Thyroid gland (tissue), 4 donors: ENCODE results near the gene ZDHHC18. TPM values are rescaled to one million over a fixed set of nuclear protein-coding genes. Genes with fewer than 3 reads are reported as not detected.
A peak's percentile ranks its signal among the peaks of the same experiment; 100 is the strongest.
"Not testable (repeated sequence)": the region's sequence is repeated elsewhere in the genome, so short reads cannot be mapped to it uniquely, and the experiment has no call there.

Source experiments
- DNase-seq, 2 donors: peaks; one replicate each; pipeline ENCODE4 v3.0.0-alpha.2; 2019
- H3K27ac ChIP-seq, 3 donors: fragments of 200-600 bp; sonication (generic); 1 replicate in 2 of 3; 2 replicates in 1 of 3; pipeline ENCODE4 v1.5.1; 2016 to 2019; ENCODE audit warnings: mild to moderate bottlenecking in 1 of 3, moderate library complexity in 1 of 3
- H3K27me3 ChIP-seq: fragments of 200-600 bp; sonication (generic); one replicate; pipeline ENCODE4 v1.5.1; 2019
- H3K36me3 ChIP-seq, 2 donors: fragments of 200-600 bp; sonication (generic); one replicate each; pipeline ENCODE4 v1.5.1; 2016 to 2019
- H3K4me1 ChIP-seq, 2 donors: fragments of 200-600 bp; sonication (generic); one replicate each; pipeline ENCODE4 v1.5.1; 2017 to 2019
- H3K4me3 ChIP-seq, 3 donors: fragments of 200-600 bp; sonication (generic); replicated peaks in 1 of 3; 1 replicate in 2 of 3; 2 replicates in 1 of 3; pipeline ENCODE4 v1.5.1; 2016; ENCODE audit warnings: mild to moderate bottlenecking in 1 of 3
- H3K9me3 ChIP-seq: fragments of 200-600 bp; sonication (generic); one replicate; pipeline ENCODE4 v1.5.1; 2017
- CTCF ChIP-seq, 6 experiments: fragments of 200-600 bp in 3 of 6; fragments of 450-650 bp in 3 of 6; sonication (generic) in 3 of 6; IDR thresholded peaks; one replicate each; pipeline ENCODE4 v1.5.1; 2016 to 2019; ENCODE audit warnings: antibody characterized with exemption in 6 of 6, mild to moderate bottlenecking in 2 of 6, inconsistent platforms in 1 of 6, moderate library complexity in 1 of 6
- POLR2A ChIP-seq, 2 donors: fragments of 450-650 bp; IDR thresholded peaks; one replicate each; pipeline ENCODE4 v1.6.1; 2017; ENCODE audit warnings: antibody characterized with exemption in 2 of 2, mild to moderate bottlenecking in 2 of 2, moderate library complexity in 1 of 2
- WGBS, 2 donors: methylation state at CpG; one replicate each; pipeline ENCODE4 v1.1.5; 2017; 5-methylcytosine and 5-hydroxymethylcytosine counted together
- intact Hi-C: fragments of 100-400 bp; cut with DNase I; formaldehyde crosslinking; loops from one replicate; pipeline ENCODE4 v1.15.1; 2023
- total RNA-seq, 4 donors: library from RNA; depleted of rRNA; stranded (reverse); fragments of >200 nt; gene quantifications; one replicate each; pipeline ENCODE4 v1.2.3, GENCODE V29; 2016

ZDHHC18 gene
- total RNA-seq, 4 donors from 2014 or later, result 11.4 to 33.1 (median 21.4) TPM

DNA sequence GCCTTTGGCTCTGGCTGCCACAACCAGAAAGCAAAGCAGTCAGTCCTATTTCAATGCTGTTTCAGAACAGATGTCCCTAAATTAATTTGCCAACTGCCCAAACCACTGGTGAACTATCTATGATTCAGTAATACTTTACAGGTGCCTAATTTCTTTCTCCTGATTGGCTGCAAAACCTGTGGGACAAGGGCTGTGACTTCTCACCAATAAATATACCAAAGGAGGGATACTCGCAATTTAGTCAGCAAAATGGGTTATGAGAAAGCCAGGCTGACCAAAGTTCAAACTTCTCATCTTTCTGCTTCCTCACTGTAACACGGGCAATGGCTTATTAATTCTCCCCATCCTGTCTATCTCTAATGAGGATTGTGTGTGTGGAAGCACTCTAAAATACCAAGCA lies 50.8 kb downstream of the ZDHHC18 start:
- intact Hi-C loops, result loop anchor here (5.0 kb wide), 1 partner anchor 275 kb away; no protein-coding TSS in a partner anchor
- Histone ChIP-seq H3K27ac (no peak overlapping the region), H3K9me3 (no peaks in the 10 kb centered on the region), H3K4me1 (no peaks in the 10 kb centered on the region), H3K27me3 (no peaks in the 10 kb centered on the region), H3K36me3 (peaks cover 24 to 43% of the 10 kb centered on the region in 2 donors), H3K4me3 (no peak overlapping the region)
- TF ChIP-seq POLR2A (IDR thresholded peaks at IDR 0.05) (no peak), CTCF (IDR thresholded peaks at IDR 0.05) (no peak)
- 80 to 84% methylated on average over 2 of the region's 2 CpGs for WGBS, 2 donors
- no peak for DNase-seq

- Histone ChIP-seq H3K9me3 (no peaks in the 10 kb centered on the region), H3K4me3 (no peak overlapping the region), H3K27ac (no peak overlapping the region), H3K36me3 (peaks cover 47 to 68% of the 10 kb centered on the region in 2 donors), H3K4me1 (no peaks in the 10 kb centered on the region), H3K27me3 (no peaks in the 10 kb centered on the region)
- WGBS, 2 donors, result 96 to 98% methylated on average over 4 of the region's 4 CpGs
- intact Hi-C loops, result loop anchor here (5.0 kb wide), 1 partner anchor 277 kb away; no protein-coding TSS in a partner anchor
- no peak for DNase-seq
- TF ChIP-seq POLR2A (IDR thresholded peaks at IDR 0.05), result no peak
- no peak for TF ChIP-seq CTCF (IDR thresholded peaks at IDR 0.05)
Measured at GRCh38 chr1:26879793-26880192, 53.3 kb downstream of the ZDHHC18 start.

- intact Hi-C loops, H3K4me1 ChIP-seq, H3K27ac ChIP-seq, H3K27me3 ChIP-seq, DNase-seq, H3K4me3 ChIP-seq, H3K9me3 ChIP-seq: not testable (repeated sequence)
- 89% methylated on average over 6 of the region's 6 CpGs for WGBS, 2 donors
- peaks cover 64 to 80% of the 10 kb centered on the region in 2 donors for H3K36me3 ChIP-seq
Measured at GRCh38 chr1:26881611-26882010, 55.1 kb downstream of the ZDHHC18 start.

DNA sequence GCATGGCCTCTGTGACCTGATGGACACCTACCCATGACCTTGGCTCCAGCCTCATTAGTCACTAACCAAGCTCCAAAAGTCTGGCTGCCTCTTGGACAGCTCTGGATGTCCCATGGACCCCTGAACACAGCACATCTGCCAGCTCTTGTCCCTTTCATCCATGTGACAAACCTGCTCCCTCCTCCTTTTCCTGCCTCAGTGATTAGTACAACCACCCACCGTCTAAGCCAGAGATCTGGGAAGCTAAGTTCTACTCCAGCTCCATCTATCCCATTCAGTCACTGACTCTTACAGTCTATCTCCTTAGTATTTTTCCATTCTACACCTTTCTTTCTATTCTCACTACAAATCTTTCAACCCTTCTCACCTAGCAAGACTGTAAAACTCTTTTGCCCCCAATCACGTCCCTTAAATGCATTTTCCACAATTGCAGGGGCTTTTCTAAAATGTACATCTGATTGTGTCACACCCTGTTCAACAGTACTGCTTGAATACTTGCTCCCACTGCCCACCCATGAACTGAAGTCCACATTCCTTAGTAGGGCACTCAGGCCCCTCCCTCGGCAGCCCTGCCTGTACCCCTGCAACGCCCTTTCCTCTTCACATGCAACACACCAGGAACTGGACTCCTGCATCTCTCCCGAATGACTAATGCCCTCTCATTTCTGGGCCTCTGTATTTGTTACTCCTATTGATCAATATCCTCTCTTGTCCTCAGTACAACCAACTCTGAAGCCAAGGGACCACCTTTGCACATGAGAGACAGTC lies 56.4 kb downstream of the ZDHHC18 start:
- TF ChIP-seq CTCF (IDR thresholded peaks at IDR 0.05) (no peak), POLR2A (IDR thresholded peaks at IDR 0.05) (no peak)
- Histone ChIP-seq H3K4me3 (no peak overlapping the region), H3K27me3 (no peaks in the 10 kb centered on the region), H3K27ac (no peak overlapping the region), H3K9me3 (no peaks in the 10 kb centered on the region), H3K36me3 (peaks cover 66 to 83% of the 10 kb centered on the region in 2 donors), H3K4me1 (no peaks in the 10 kb centered on the region)
- WGBS, 2 donors, result 91 to 92% methylated on average over 5 of the region's 5 CpGs
- no peak for DNase-seq
- intact Hi-C loops, result no loop called here

DNA sequence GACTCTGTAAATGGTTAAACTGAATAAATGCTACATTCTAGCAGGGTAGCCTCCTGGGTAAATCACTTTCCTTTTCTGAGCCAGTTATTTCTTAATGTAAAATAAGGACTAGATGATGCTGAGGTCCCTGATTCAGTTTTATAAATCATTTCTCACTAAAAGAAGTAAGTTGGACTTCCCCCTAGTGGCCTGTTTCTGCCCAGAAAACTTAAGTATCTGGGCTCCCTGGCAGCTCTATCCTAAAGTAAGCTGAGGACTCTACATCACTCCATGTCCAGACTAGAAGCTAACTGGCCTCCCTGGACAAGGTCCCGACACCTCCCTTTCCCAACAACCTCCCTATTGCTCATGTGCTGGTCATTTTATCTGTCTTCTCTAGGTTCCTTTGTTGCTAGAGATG lies 60.6 kb downstream of the ZDHHC18 start:
- intact Hi-C loops, result no loop called here
- no peak overlapping the region for H3K4me3 ChIP-seq
- no peaks in the 10 kb centered on the region for H3K27me3 ChIP-seq
- 85 to 100% methylated on average over 1 of the region's 1 CpG for WGBS, 2 donors
- no peak overlapping the region for H3K27ac ChIP-seq
- TF ChIP-seq CTCF (IDR thresholded peaks at IDR 0.05) (peak in 4 of 6 experiments; percentile 11 to 39 (median 22)), POLR2A (IDR thresholded peaks at IDR 0.05) (no peak)
- H3K4me1 ChIP-seq, result peaks cover 3 to 9% of the 10 kb centered on the region in 2 donors
- H3K9me3 ChIP-seq, result no peaks in the 10 kb centered on the region
- DNase-seq, result no peak
- peaks cover 52 to 59% of the 10 kb centered on the region in 2 donors for H3K36me3 ChIP-seq
